Activated CD4-positive, alpha-beta T cell treated with anti-CD3 and anti-CD28 coated beads, Interleukin-2, Interleukin-4, amounts not matched to agents 100 ng/mL and 50 ng/mL, durations not matched to agents 16 hours and 8 hours (primary cell): ENCODE measurements around the gene TACC2.

Source experiments
- DNase-seq: peaks from one replicate; pipeline ENCODE4 v3.0.0-alpha.2; 2020; ENCODE audit warnings: low spot score

The TACC2 gene

GRCh38 chr10:122165484-122166276 is 176.7 kb downstream of the TACC2 start:
- no peak for DNase-seq

GRCh38 chr10:122168101-122168500 is 179.1 kb downstream of the TACC2 start:
- DNase-seq: no peak

GRCh38 chr10:122168598-122169394 is 179.8 kb downstream of the TACC2 start:
- no peak for DNase-seq

GRCh38 chr10:122170802-122171201 is 181.8 kb downstream of the TACC2 start:
- DNase-seq: no peak

- DNase-seq: no peak
These were observed 182.5 kb downstream of the TACC2 start for GRCh38 chr10:122171302-122172075.

GRCh38 chr10:122172361-122173008 is 183.5 kb downstream of the TACC2 start:
- DNase-seq: no peak

- DNase-seq: no peak
These were observed 184.4 kb downstream of the TACC2 start for GRCh38 chr10:122173337-122173736.

GRCh38 chr10:122173766-122174435 is 184.9 kb downstream of the TACC2 start:
- DNase-seq: no peak

- no peak for DNase-seq
These were observed 187.6 kb downstream of the TACC2 start for GRCh38 chr10:122176232-122177213.

GRCh38 chr10:122178655-122179054 is 189.7 kb downstream of the TACC2 start:
- no peak for DNase-seq

- DNase-seq: no peak
These were observed 192.2 kb downstream of the TACC2 start for GRCh38 chr10:122181041-122181732.

- DNase-seq: no peak
These were observed 192.9 kb downstream of the TACC2 start for GRCh38 chr10:122181876-122182275.

GRCh38 chr10:122182308-122182707 is 193.3 kb downstream of the TACC2 start:
- no peak for DNase-seq

- DNase-seq: no peak
These were observed 195.3 kb downstream of the TACC2 start for GRCh38 chr10:122184254-122184653.

GRCh38 chr10:122185643-122186042 is 196.7 kb downstream of the TACC2 start:
- DNase-seq: no peak

- no peak for DNase-seq
These were observed 198.2 kb downstream of the TACC2 start for GRCh38 chr10:122186816-122187810.

GRCh38 chr10:122188706-122189105 is 199.7 kb downstream of the TACC2 start:
- no peak for DNase-seq

GRCh38 chr10:122189185-122189584 is 200.2 kb downstream of the TACC2 start:
- no peak for DNase-seq
